GM23248 (cell line): ENCODE results near the gene FMNL3. TPM values are rescaled to one million over a fixed set of nuclear protein-coding genes. Genes with fewer than 3 reads are reported as not detected.

ENCODE experiments used
- DNase-seq: peaks from one replicate; pipeline ENCODE4 v3.0.0-alpha.2; 2015
- H2AFZ ChIP-seq: fragments of 200-600 bp; sonication (generic); 2 replicates; pipeline ENCODE4 v1.6.1; 2016; ENCODE audit warnings: antibody characterized with exemption
- H3F3A ChIP-seq: fragments of 200-600 bp; sonication (generic); 2 replicates; pipeline ENCODE4 v1.6.1; 2016; ENCODE audit warnings: mild to moderate bottlenecking, antibody characterized with exemption, mixed run types; ENCODE audit not compliant: insufficient read depth
- H3K27ac ChIP-seq: fragments of 200-600 bp; sonication (generic); 2 replicates; pipeline ENCODE4 v1.5.1; 2016; ENCODE audit warnings: mild to moderate bottlenecking
- H3K27me3 ChIP-seq: fragments of 200-600 bp; sonication (generic); replicated peaks from 2 replicates; pipeline ENCODE4 v1.6.1; 2016; ENCODE audit warnings: mild to moderate bottlenecking; ENCODE audit not compliant: insufficient read depth
- H3K36me3 ChIP-seq: fragments of 200-600 bp; sonication (generic); 2 replicates; pipeline ENCODE4 v1.6.1; 2016; ENCODE audit warnings: low read depth, mild to moderate bottlenecking
- H3K4me1 ChIP-seq: fragments of 200-600 bp; sonication (generic); 2 replicates; pipeline ENCODE4 v1.6.1; 2016; ENCODE audit warnings: mild to moderate bottlenecking; ENCODE audit not compliant: insufficient read depth
- H3K4me2 ChIP-seq: fragments of 200-600 bp; sonication (generic); one replicate; pipeline ENCODE4 v1.6.1; 2016; ENCODE audit warnings: mild to moderate bottlenecking; ENCODE audit not compliant: unreplicated experiment
- H3K4me3 ChIP-seq: fragments of 200-600 bp; sonication (generic); 2 replicates; pipeline ENCODE4 v1.5.1; 2016; ENCODE audit warnings: mild to moderate bottlenecking
- H3K79me2 ChIP-seq: fragments of 200-600 bp; sonication (generic); 2 replicates; pipeline ENCODE4 v1.6.1; 2016; ENCODE audit warnings: mild to moderate bottlenecking; ENCODE audit not compliant: insufficient read depth
- H3K9ac ChIP-seq: fragments of 200-600 bp; sonication (generic); 2 replicates; pipeline ENCODE4 v1.6.1; 2016; ENCODE audit warnings: mild to moderate bottlenecking
- H3K9me2 ChIP-seq: fragments of 200-600 bp; sonication (generic); 2 replicates; pipeline ENCODE4 v1.6.1; 2016; ENCODE audit warnings: mixed run types, mild to moderate bottlenecking, moderate library complexity; ENCODE audit not compliant: insufficient read depth
- H3K9me3 ChIP-seq: fragments of 200-600 bp; sonication (generic); one replicate; pipeline ENCODE4 v1.6.1; 2017; ENCODE audit warnings: low read depth
- H4K20me1 ChIP-seq: fragments of 200-600 bp; sonication (generic); 2 replicates; pipeline ENCODE4 v1.6.0; 2016; ENCODE audit not compliant: insufficient read depth
- EZH2 ChIP-seq: fragments of 200-600 bp; sonication (generic); IDR thresholded peaks from 2 replicates; pipeline ENCODE4 v1.6.1; 2018; ENCODE audit warnings: antibody characterized with exemption, mild to moderate bottlenecking; ENCODE audit not compliant: insufficient read depth, poor library complexity, severe bottlenecking
- EZH2phosphoT487 ChIP-seq: fragments of 200-600 bp; sonication (generic); IDR thresholded peaks from 2 replicates; pipeline ENCODE4 v1.6.1; 2018; ENCODE audit warnings: antibody characterized with exemption, moderate library complexity, mild to moderate bottlenecking, low read depth; ENCODE audit not compliant: insufficient read depth
- WGBS, 2 experiments: methylation state at CpG; one replicate each; pipeline ENCODE4 v1.1.6; 2015 to 2017; ENCODE audit warnings: low lambda C conversion rate in 2 of 2, low coverage in 1 of 2; ENCODE audit errors: missing lambda C conversion rate in 2 of 2; 5-methylcytosine and 5-hydroxymethylcytosine counted together
- in situ Hi-C: fragments of 300-500 bp; cut with MboI; formaldehyde crosslinking; loops from 2 replicates; pipeline ENCODE4 v1.15.0; 2020
- polyA plus RNA-seq: library from polyadenylated mRNA; unstranded; fragments of >200 nt; fragmentation: Nextera tagmentation; extraction: Ambion mirVana; gene quantifications from 2 replicates; pipeline ENCODE4 v1.2.1, GENCODE V29; 2016
- total RNA-seq: library from RNA; depleted of rRNA; stranded (reverse); fragments of >200 nt; shearing (Covaris generic); gene quantifications from 2 replicates; pipeline ENCODE4 v1.2.3, GENCODE V29; 2014

Gene FMNL3
- total and polyA plus RNA-seq, 2 experiments from 2014 or later, result 7.9 to 24.0 TPM

GRCh38 chr12:49672301-49673217, 34.6 kb downstream of the FMNL3 start:
- WGBS, 2 experiments, result 74 to 79% methylated on average over 5 of the region's 5 CpGs
- Histone ChIP-seq H3K9me2 (no peaks in the 10 kb centered on the region), H3K4me2 (peak overlapping the region; percentile 55), H3K36me3 (no peaks in the 10 kb centered on the region), H2AFZ (peak overlapping the region; percentile 50; the same call in 1 of the 2 replicates), H3K9ac (peak overlapping the region; percentile 83), H3F3A (peaks cover 26% of the 10 kb centered on the region), H3K27me3 (no peaks in the 10 kb centered on the region), H3K9me3 (no peaks in the 10 kb centered on the region), H3K27ac (peak overlapping the region; percentile 97), H3K4me3 (no peak overlapping the region; the same call in 1 of the 2 replicates), H4K20me1 (no peaks in the 10 kb centered on the region), H3K4me1 (peaks cover 32% of the 10 kb centered on the region), H3K79me2 (peaks cover 84% of the 10 kb centered on the region)
- TF ChIP-seq EZH2 (no peak), EZH2phosphoT487 (no peak)
- in situ Hi-C loops, result no loop called here
- no peak for DNase-seq

- Histone ChIP-seq H3K4me2 (no peak overlapping the region), H3K4me3 (no peak overlapping the region), H3K36me3 (no peaks in the 10 kb centered on the region), H3K4me1 (peaks cover 39% of the 10 kb centered on the region), H4K20me1 (no peaks in the 10 kb centered on the region), H2AFZ (no peak overlapping the region), H3K79me2 (peaks cover 84% of the 10 kb centered on the region), H3K9me3 (no peaks in the 10 kb centered on the region), H3K27ac (no peak overlapping the region), H3K27me3 (no peaks in the 10 kb centered on the region), H3K9me2 (no peaks in the 10 kb centered on the region), H3F3A (peaks cover 33% of the 10 kb centered on the region), H3K9ac (no peak overlapping the region)
- DNase-seq, result no peak
- no peak for TF ChIP-seq EZH2phosphoT487
- TF ChIP-seq EZH2, result no peak
- in situ Hi-C loops, result no loop called here
- 89 to 94% methylated on average over 5 of the region's 5 CpGs for WGBS, 2 experiments
Measured at GRCh38 chr12:49671031-49671765, 36.0 kb downstream of the FMNL3 start.

DNA sequence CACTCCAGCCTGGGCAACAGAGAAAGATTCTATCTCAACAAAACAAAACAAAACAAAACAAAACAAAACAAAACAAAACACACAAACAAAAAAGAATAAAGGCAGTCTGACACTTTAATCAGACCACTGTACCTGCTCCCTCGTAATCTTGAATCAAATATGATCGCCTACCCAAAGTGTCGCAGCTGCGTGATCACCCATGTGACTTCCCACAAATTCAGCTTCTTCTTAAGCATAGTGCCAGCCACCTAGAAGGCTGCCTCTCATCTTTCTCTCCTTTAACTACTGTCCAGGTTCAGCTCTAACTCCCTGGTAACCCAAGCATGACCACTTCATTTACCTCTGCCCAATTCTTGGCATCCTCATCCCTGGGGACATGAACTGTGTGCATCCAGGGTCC, 37.4 kb downstream of the FMNL3 start:
- H2AFZ ChIP-seq, result no peak overlapping the region
- WGBS, 2 experiments, result 96 to 99% methylated on average over 4 of the region's 4 CpGs
- peaks cover 82% of the 10 kb centered on the region for H3K79me2 ChIP-seq
- H3K9me3 ChIP-seq, result no peaks in the 10 kb centered on the region
- H3K4me2 ChIP-seq, result no peak overlapping the region
- H3K27ac ChIP-seq, result no peak overlapping the region
- no peak for DNase-seq
- TF ChIP-seq EZH2, result no peak
- no peak for TF ChIP-seq EZH2phosphoT487
- H3K36me3 ChIP-seq, result no peaks in the 10 kb centered on the region
- in situ Hi-C loops, result no loop called here
- peaks cover 26% of the 10 kb centered on the region for H3F3A ChIP-seq
- H3K4me1 ChIP-seq, result peaks cover 34% of the 10 kb centered on the region
- H3K27me3 ChIP-seq, result no peaks in the 10 kb centered on the region
- no peak overlapping the region for H3K9ac ChIP-seq
- no peaks in the 10 kb centered on the region for H4K20me1 ChIP-seq
- H3K9me2 ChIP-seq, result no peaks in the 10 kb centered on the region
- H3K4me3 ChIP-seq, result no peak overlapping the region

DNA sequence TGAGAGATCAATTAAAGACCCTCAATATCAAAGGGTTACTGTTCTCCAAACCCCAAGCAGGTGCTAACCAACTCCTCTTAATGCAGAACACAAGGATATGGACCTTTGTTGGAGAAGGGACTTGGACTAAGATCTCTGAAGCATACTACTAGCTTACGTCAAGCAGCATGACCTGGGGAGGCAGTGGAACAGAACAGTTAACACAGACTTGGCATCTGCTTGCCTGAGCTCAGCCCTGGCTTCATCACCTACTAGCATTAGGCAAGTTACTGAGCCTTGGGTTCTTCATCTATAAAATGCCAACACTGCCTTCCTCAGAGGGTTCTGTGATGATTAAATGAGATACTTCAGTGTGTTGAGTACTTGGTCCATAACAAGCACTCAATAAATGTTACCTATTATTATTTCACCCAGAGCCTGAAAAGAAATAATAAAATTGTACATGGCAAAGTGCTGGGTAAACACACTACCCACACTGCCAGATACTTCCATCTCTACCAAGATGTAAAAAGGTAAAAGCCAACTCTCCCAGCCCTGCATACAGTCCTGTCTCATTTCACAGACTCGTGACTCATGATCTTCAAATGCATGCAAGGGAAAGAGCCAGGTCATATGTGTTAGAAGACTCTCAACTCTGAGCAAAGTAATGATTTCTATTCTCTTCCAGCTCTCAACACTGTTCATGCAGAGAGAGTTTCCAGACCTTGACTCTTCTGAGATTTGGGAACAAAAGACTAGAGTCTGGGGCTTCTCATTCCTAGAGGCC, 39.7 kb downstream of the FMNL3 start:
- H2AFZ ChIP-seq, result no peak overlapping the region
- H3K4me3 ChIP-seq, result no peak overlapping the region
- no peaks in the 10 kb centered on the region for H3K9me2 ChIP-seq
- in situ Hi-C loops, result no loop called here
- no peak for TF ChIP-seq EZH2
- no peak for TF ChIP-seq EZH2phosphoT487
- no peaks in the 10 kb centered on the region for H3K27me3 ChIP-seq
- WGBS, 2 experiments, result 64 to 67% methylated on average over 2 of the region's 2 CpGs
- 0 out of 2 replicates have a peak overlapping the region, but pooled peaks have one; percentile 2 for H3K9ac ChIP-seq
- H4K20me1 ChIP-seq, result no peaks in the 10 kb centered on the region
- H3K4me2 ChIP-seq, result peak overlapping the region; percentile 7
- H3K4me1 ChIP-seq, result peaks cover 33% of the 10 kb centered on the region
- H3K27ac ChIP-seq, result peak overlapping the region; percentile 40
- H3K36me3 ChIP-seq, result no peaks in the 10 kb centered on the region
- no peaks in the 10 kb centered on the region for H3K9me3 ChIP-seq
- H3K79me2 ChIP-seq, result peaks cover 88% of the 10 kb centered on the region
- peaks cover 11% of the 10 kb centered on the region; the same call in 1 of the 2 replicates for H3F3A ChIP-seq
- peak; percentile 84 for DNase-seq
